ENCODE measurements around the gene GLIS1. TPM values are rescaled to one million over a fixed set of nuclear protein-coding genes. Genes with fewer than 3 reads are reported as not detected.
A peak's percentile ranks its signal among the peaks of the same experiment; 100 is the strongest.

Gene GLIS1
- total RNA-seq, 1 experiment from 2014 or later: not detected

- no TSS peak for BruUV-seq (replicated peaks)
- no peak for DNase-seq
- H3F3A ChIP-seq (ENCODE audit: insufficient read depth, low read depth): no peaks in the 10 kb centered on the region
- no peak overlapping the region for H2AFZ ChIP-seq
- no peaks in the 10 kb centered on the region; the same call in 1 of the 2 replicates for H3K4me1 ChIP-seq (replicated peaks; ENCODE audit: insufficient read depth)
- H3K4me2 ChIP-seq: no peak overlapping the region
- H3K9me3 ChIP-seq (ENCODE audit: insufficient read depth, low read depth): no peaks in the 10 kb centered on the region
- H4K20me1 ChIP-seq (ENCODE audit: insufficient read depth): no peaks in the 10 kb centered on the region
- H3K27ac ChIP-seq: no peak overlapping the region
- H3K79me2 ChIP-seq (ENCODE audit: low read depth): no peaks in the 10 kb centered on the region
- intact Hi-C loops (cut with micrococcal nuclease; ENCODE audit: unreplicated experiment): no loop called here
- no peak for TF ChIP-seq EZH2 (IDR thresholded peaks at IDR 0.05; ENCODE audit: low read depth)
- TF ChIP-seq CTCF (conservative IDR thresholded peaks at IDR 0.05): no peak
- ChIA-PET CTCF (no interaction called here), POLR2A (ENCODE audit: unreplicated experiment) (no interaction called here)
- H3K27me3 ChIP-seq (ENCODE audit: insufficient read depth, low read depth): no peaks in the 10 kb centered on the region
- H3K9me2 ChIP-seq (ENCODE audit: insufficient read depth): no peaks in the 10 kb centered on the region
- H3K36me3 ChIP-seq (ENCODE audit: low read depth): no peaks in the 10 kb centered on the region
- no peak overlapping the region for H3K4me3 ChIP-seq
Measured at GRCh38 chr1:53595906-53596305, 143.1 kb downstream of the GLIS1 start.

- no peaks in the 10 kb centered on the region; the same call in 1 of the 2 replicates for H3K4me1 ChIP-seq (replicated peaks; ENCODE audit: insufficient read depth)
- H3K27me3 ChIP-seq (ENCODE audit: insufficient read depth, low read depth): no peaks in the 10 kb centered on the region
- no peak overlapping the region for H3K27ac ChIP-seq
- H2AFZ ChIP-seq: no peak overlapping the region
- DNase-seq: no peak
- intact Hi-C loops (cut with micrococcal nuclease; ENCODE audit: unreplicated experiment): no loop called here
- H3K79me2 ChIP-seq (ENCODE audit: low read depth): no peaks in the 10 kb centered on the region
- no peaks in the 10 kb centered on the region for H3K9me3 ChIP-seq (ENCODE audit: insufficient read depth, low read depth)
- TF ChIP-seq EZH2 (IDR thresholded peaks at IDR 0.05; ENCODE audit: low read depth): no peak
- TF ChIP-seq CTCF (conservative IDR thresholded peaks at IDR 0.05): no peak; the same call in 1 of the 2 replicates
- no peaks in the 10 kb centered on the region for H3K9me2 ChIP-seq (ENCODE audit: insufficient read depth)
- no TSS peak for BruUV-seq (replicated peaks)
- H3K4me2 ChIP-seq: no peak overlapping the region
- H3F3A ChIP-seq (ENCODE audit: insufficient read depth, low read depth): no peaks in the 10 kb centered on the region
- H3K36me3 ChIP-seq (ENCODE audit: low read depth): no peaks in the 10 kb centered on the region
- POLR2A ChIA-PET (ENCODE audit: unreplicated experiment): no interaction called here
- H4K20me1 ChIP-seq (ENCODE audit: insufficient read depth): no peaks in the 10 kb centered on the region
- H3K4me3 ChIP-seq: no peak overlapping the region
- CTCF ChIA-PET: no interaction called here
Measured at GRCh38 chr1:53594391-53595180, 144.4 kb downstream of the GLIS1 start.

DNA sequence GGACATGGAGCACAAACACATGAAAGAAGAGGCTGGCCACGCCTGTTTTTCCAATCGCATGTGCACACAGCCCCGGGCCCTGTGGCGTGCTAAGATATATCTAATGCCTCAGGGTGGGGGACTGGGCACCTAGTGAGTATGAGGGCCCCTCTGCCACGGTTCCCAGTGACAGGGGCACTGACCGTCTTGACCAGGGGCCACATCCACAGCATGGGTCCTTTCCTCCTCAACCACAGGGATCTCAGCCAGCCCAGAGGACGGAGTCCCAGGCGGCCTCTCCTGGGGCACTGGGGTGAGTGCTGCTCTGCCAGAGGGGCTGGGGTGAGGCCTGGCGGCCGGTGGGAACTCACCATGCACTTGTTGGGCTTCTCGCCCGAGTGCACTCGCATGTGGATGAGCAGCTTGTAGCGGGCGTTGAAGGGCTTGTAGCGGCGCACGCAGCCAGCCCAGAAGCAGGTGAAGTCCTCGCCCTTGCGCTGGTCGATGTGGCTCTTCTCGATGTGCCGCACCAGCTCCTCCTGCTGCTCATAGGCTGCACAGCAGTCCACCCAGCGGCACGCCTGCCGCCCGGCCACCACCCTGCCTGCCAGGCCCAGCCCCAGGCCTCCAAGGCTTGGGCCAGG is 145.1 kb downstream of the GLIS1 start:
- no peak for DNase-seq
- ChIA-PET CTCF (no interaction called here), POLR2A (ENCODE audit: unreplicated experiment) (no interaction called here)

More for the DNA sequence above, 145.1 kb downstream of the GLIS1 start:
- Histone ChIP-seq H3K4me3 (no peak overlapping the region), H2AFZ (no peak overlapping the region), H3K4me2 (no peak overlapping the region), H3F3A (ENCODE audit: insufficient read depth, low read depth) (no peaks in the 10 kb centered on the region), H3K9me3 (ENCODE audit: insufficient read depth, low read depth) (no peaks in the 10 kb centered on the region), H3K27me3 (ENCODE audit: insufficient read depth, low read depth) (no peaks in the 10 kb centered on the region; the same call in 1 of the 2 replicates), H3K79me2 (ENCODE audit: low read depth) (no peaks in the 10 kb centered on the region), H3K4me1 (replicated peaks; ENCODE audit: insufficient read depth) (no peaks in the 10 kb centered on the region; the same call in 1 of the 2 replicates), H4K20me1 (ENCODE audit: insufficient read depth) (no peaks in the 10 kb centered on the region), H3K9me2 (ENCODE audit: insufficient read depth) (no peaks in the 10 kb centered on the region), H3K36me3 (ENCODE audit: low read depth) (no peaks in the 10 kb centered on the region), H3K27ac (no peak overlapping the region)
- BruUV-seq (replicated peaks): no TSS peak
- peak; percentile 42; the same call in 1 of the 2 replicates for TF ChIP-seq CTCF (conservative IDR thresholded peaks at IDR 0.05)
- TF ChIP-seq EZH2 (IDR thresholded peaks at IDR 0.05; ENCODE audit: low read depth): no peak
- intact Hi-C loops (cut with micrococcal nuclease; ENCODE audit: unreplicated experiment): loop anchor here (2.0 kb wide), 1 partner anchor 109 kb away; no protein-coding TSS in a partner anchor

Data from PC-9 (cell line).